Fibroblast of pulmonary artery (primary cell): ENCODE measurements around the gene RALGAPA2.
A peak's percentile ranks its signal among the peaks of the same experiment; 100 is the strongest.

ENCODE experiments used
- DNase-seq: peaks from one replicate; pipeline ENCODE4 v3.0.0-alpha.2; 2010; ENCODE audit warnings: low read depth
- H3K4me3 ChIP-seq: replicated peaks from 2 replicates; pipeline ENCODE4 v1.5.1; 2011; ENCODE audit warnings: low read depth, mild to moderate bottlenecking, control low read depth, low read length, moderate library complexity
- TF ChIP-seq, protein P1 (sequence below): IDR thresholded peaks from 2 replicates; pipeline ENCODE4 v1.5.1; 2011; ENCODE audit warnings: mild to moderate bottlenecking, control low read depth, low read length, inconsistent platforms; ENCODE audit errors: missing control alignments

RALGAPA2 gene

GRCh38 chr20:20395903-20396568 lies 316.4 kb downstream of the RALGAPA2 start:
- no peak overlapping the region for H3K4me3 ChIP-seq
- DNase-seq = no peak
- TF ChIP-seq, protein P1, sequence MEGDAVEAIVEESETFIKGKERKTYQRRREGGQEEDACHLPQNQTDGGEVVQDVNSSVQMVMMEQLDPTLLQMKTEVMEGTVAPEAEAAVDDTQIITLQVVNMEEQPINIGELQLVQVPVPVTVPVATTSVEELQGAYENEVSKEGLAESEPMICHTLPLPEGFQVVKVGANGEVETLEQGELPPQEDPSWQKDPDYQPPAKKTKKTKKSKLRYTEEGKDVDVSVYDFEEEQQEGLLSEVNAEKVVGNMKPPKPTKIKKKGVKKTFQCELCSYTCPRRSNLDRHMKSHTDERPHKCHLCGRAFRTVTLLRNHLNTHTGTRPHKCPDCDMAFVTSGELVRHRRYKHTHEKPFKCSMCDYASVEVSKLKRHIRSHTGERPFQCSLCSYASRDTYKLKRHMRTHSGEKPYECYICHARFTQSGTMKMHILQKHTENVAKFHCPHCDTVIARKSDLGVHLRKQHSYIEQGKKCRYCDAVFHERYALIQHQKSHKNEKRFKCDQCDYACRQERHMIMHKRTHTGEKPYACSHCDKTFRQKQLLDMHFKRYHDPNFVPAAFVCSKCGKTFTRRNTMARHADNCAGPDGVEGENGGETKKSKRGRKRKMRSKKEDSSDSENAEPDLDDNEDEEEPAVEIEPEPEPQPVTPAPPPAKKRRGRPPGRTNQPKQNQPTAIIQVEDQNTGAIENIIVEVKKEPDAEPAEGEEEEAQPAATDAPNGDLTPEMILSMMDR = no peak

GRCh38 chr20:20395087-20395486 lies 317.4 kb downstream of the RALGAPA2 start:
- DNase-seq = no peak
- TF ChIP-seq, protein P1 = no peak
- H3K4me3 ChIP-seq = no peak overlapping the region

- TF ChIP-seq, protein P1 = no peak
- DNase-seq = peak; percentile 16
- H3K4me3 ChIP-seq = no peak overlapping the region
Measured at GRCh38 chr20:20393207-20394120, 319.0 kb downstream of the RALGAPA2 start.

DNA sequence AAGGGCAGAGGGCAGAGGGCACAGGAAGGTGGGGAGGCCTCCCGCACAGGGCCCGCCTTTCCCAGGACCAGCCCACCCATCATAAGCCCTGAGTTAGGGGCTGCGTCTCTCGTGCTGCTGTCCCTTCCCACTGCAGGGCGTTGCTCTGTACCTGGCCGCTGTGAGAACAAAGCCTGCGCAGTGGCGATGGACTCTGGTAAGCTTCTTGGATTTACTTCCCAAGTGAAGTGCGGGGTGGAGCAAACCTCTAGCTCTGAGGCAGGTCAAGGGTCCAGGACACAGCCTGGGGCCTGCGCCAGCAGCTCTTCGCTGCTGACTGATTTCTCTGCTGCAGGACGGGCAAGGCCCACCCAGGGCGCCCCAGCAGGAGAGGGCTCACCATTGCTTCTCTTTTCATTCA lies 320.7 kb downstream of the RALGAPA2 start:
- TF ChIP-seq, protein P1 = no peak
- H3K4me3 ChIP-seq = no peak overlapping the region
- DNase-seq = no peak

DNA sequence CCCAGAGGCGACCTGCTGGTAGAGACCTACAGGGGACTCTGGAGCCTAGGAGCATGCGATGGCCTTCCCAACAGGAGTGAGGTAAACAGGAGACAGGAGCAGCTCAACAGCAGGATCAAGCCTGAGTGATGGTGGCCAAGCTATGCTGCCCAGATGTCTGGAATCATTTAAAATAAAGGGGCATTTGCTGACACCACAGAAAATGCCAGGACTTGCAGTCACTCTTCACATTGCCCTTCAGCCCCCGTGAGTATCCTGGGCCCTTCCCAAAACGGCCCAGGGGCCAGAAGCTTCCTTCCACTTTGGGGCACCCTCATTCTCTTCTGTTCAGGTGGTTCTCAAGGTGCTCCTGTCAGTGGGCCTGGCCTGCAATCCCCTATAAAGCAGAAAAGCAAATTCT lies 321.3 kb downstream of the RALGAPA2 start:
- TF ChIP-seq, protein P1 = no peak
- DNase-seq = no peak
- no peak overlapping the region for H3K4me3 ChIP-seq

DNA sequence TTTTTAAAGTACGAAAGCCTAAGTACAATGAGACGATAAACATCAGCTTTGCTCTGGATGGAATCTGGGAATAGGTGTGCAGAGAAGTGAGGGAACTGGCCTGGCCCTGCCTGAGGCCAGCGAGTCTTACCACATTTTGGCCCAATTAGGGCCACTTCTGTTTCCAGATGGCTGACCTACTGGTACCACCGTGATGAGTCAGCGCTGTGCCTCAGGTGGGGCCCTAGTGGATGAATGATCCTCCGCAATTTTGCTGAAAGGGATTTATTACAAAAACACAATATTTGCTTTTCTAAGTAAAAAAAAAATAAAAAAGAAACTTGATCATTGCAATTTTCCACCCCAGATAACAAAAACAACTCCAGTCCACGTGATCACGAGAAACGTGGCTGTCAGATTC lies 322.1 kb downstream of the RALGAPA2 start:
- H3K4me3 ChIP-seq = no peak overlapping the region
- TF ChIP-seq, protein P1 = no peak
- DNase-seq = no peak
